ENCODE measurements around the gene CPT1C. TPM values are rescaled to one million over a fixed set of nuclear protein-coding genes. Genes with fewer than 3 reads are reported as not detected.
A peak's percentile ranks its signal among the peaks of the same experiment; 100 is the strongest.

Gene CPT1C
- total RNA-seq, 1 donor from 2014 or later = 6.1 TPM

- DNase-seq (no peak), ATAC-seq (no peak)
- peak overlapping the region; percentile 13 for H3K27ac ChIP-seq
- intact Hi-C loops (cut with DNase I) = no loop called here
- H3K4me1 ChIP-seq = peaks cover 22% of the 10 kb centered on the region
- TF ChIP-seq, protein P1, sequence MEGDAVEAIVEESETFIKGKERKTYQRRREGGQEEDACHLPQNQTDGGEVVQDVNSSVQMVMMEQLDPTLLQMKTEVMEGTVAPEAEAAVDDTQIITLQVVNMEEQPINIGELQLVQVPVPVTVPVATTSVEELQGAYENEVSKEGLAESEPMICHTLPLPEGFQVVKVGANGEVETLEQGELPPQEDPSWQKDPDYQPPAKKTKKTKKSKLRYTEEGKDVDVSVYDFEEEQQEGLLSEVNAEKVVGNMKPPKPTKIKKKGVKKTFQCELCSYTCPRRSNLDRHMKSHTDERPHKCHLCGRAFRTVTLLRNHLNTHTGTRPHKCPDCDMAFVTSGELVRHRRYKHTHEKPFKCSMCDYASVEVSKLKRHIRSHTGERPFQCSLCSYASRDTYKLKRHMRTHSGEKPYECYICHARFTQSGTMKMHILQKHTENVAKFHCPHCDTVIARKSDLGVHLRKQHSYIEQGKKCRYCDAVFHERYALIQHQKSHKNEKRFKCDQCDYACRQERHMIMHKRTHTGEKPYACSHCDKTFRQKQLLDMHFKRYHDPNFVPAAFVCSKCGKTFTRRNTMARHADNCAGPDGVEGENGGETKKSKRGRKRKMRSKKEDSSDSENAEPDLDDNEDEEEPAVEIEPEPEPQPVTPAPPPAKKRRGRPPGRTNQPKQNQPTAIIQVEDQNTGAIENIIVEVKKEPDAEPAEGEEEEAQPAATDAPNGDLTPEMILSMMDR (IDR thresholded peaks at IDR 0.05) = no peak
- H3K27me3 ChIP-seq = peaks cover 7% of the 10 kb centered on the region
- peak overlapping the region; percentile 59 for H3K4me3 ChIP-seq
- no peaks in the 10 kb centered on the region for H3K9me3 ChIP-seq
- peaks cover 48% of the 10 kb centered on the region for H3K36me3 ChIP-seq
Measured at GRCh38 chr19:49686503-49687088, 4.3 kb upstream of the CPT1C start.

DNA sequence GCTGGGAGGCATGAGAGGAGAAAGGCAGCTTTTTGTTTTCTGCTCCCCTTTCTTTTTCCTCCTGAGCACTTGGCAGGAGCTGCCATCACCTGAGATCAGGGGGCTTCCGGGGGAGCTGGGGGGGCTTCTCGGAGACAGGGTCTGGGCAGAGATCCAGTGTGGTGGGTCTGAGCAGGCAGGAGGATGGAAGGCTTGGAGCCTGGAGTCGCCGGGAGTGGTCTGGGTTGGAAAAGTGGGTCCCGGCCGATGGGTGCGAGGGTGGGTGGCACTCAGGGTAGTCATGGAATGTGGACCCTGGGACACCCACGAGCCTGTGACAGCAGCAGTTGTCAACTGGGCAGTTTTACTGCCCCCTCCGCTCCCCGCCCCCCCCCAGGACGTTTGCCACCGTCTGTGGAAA is 3.8 kb upstream of the CPT1C start:
- Histone ChIP-seq H3K4me3 (peak overlapping the region; percentile 59), H3K27me3 (peaks cover 7% of the 10 kb centered on the region), H3K4me1 (peaks cover 23% of the 10 kb centered on the region), H3K36me3 (peaks cover 42% of the 10 kb centered on the region), H3K9me3 (no peaks in the 10 kb centered on the region), H3K27ac (peak overlapping the region; percentile 13)
- no peak for ATAC-seq
- intact Hi-C loops (cut with DNase I) = no loop called here
- DNase-seq = no peak
- TF ChIP-seq, protein P1 (IDR thresholded peaks at IDR 0.05) = no peak

DNA sequence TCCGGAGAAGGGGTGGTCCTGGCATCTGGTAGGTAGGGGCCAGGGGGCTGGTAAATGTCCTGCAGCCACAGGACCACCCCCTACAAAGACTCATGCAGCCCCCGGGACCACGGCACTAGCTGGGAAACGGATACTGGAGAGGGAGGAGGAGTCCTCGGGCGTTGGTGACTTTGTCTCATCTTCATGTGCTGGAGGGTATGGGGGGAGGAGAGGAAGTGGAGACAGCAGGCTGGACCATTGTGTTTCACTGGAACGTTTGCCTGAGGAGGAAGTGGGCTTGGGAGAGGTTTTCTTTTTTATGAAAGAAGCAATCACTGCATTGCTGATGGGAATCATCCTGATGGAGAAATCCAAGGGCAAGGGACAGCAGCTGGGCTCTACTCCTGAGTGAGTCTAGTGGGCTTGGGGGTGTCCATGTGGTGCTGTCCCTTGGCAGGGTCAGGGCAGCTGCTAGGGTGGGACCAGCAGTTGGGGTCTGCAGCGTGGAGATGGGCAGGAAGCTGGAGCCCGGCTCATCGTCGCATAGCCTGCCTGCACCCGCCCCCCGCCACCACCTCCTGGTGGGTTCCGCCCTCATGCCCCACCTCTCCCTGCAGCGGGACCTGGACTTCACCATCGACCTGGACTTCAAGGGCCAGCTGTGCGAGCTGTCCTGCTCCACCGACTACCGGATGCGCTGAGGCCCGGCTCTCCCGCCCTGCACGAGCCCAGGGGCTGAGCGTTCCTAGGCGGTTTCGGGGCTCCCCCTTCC is 3.2 kb upstream of the CPT1C start:
- peaks cover 7% of the 10 kb centered on the region for H3K27me3 ChIP-seq
- H3K9me3 ChIP-seq = no peaks in the 10 kb centered on the region
- H3K4me3 ChIP-seq = peak overlapping the region; percentile 59
- ATAC-seq = peak; percentile 2
- H3K27ac ChIP-seq = peak overlapping the region; percentile 65
- peaks cover 36% of the 10 kb centered on the region for H3K36me3 ChIP-seq
- intact Hi-C loops (cut with DNase I) = no loop called here
- TF ChIP-seq, protein P1 (IDR thresholded peaks at IDR 0.05) = no peak
- no peak for DNase-seq
- peaks cover 23% of the 10 kb centered on the region for H3K4me1 ChIP-seq

DNA sequence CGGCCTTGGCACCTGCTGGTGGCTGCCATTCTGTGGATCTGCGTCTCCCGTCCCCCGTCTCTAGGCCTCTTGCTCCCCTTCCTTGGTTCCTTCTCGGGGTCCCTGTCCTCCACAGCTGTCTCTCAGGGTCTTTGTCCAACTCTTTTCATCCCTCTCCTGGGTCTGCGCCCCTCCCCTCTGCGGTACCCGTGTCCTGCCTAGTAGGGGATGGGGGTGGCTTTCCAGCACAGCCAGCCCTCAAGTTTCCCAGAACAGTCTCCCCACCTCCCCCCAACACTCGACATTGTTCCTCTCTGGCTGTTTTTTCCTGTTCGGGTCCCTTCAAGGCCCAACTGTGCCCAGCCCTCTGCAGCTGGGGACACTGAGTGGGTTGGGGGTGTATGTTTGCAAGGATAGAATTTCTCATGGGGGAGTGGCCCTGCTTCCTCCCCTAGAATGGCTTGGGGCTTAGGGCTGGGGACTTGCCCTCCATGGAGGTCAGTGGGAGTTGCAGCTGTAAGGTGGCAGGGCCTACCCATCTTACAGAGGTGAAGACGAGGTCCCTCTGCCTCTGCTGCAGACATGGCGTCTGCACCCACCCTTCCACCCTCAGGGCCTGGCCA is 2.3 kb upstream of the CPT1C start:
- ATAC-seq = no peak
- H3K4me3 ChIP-seq = peak overlapping the region; percentile 59
- peaks cover 28% of the 10 kb centered on the region for H3K36me3 ChIP-seq
- no peaks in the 10 kb centered on the region for H3K9me3 ChIP-seq
- no peak for DNase-seq
- TF ChIP-seq, protein P1 (IDR thresholded peaks at IDR 0.05) = no peak
- H3K27ac ChIP-seq = peak overlapping the region; percentile 65
- H3K27me3 ChIP-seq = peaks cover 7% of the 10 kb centered on the region
- peaks cover 23% of the 10 kb centered on the region for H3K4me1 ChIP-seq
- intact Hi-C loops (cut with DNase I) = no loop called here

DNA sequence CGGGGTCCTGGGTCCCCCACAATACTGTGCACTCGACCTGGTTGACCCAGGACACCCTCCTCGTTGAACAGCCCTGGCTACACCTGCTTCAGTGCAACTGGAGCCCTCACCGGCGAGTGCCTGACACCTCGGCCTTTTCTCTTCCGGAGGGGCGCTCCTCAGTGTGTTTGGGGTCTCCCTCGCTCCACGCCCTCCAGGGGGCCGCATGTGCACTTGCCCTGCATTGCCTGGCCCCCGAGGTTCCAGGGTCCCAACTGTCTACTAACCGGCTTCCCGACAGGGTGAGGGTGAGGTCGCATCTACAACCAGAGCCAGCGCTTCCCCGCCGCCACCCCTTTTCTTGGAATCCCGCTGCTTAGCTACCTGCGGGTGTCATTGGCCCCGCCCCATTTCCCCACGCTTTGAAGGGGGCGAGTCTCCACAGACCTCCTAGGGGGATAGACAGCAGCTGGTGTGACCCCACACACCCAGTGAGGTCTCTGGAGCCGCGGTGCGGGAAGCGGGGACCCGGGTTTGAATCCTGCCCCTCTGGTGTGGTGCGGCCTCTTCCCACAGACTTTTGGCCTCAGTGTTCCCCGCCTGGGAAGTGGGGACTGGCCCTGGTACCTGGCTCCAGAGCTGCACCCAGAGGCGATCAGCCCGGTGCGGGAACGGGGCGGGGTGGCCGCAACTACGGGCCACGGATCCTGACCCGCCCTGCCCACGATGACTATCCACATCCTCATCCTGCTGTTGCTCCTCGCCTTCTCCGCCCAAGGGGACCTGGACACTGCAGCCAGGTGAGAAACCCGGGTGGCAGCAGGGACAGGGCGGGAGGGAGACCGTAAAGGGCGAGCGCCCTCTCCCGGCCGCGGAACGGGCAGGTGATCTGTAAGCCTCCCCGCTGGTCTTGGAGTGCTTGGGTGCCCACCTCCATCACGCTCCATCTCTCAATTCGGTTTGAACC is 1.5 kb upstream of the CPT1C start, which contains the start of gene ADM5:
ADM5 (plus strand) TSS at position 462 of the 946 bp plus-strand sequence; CDS start at position 706, 244 bp downstream.
- H3K9me3 ChIP-seq = no peaks in the 10 kb centered on the region
- peaks cover 23% of the 10 kb centered on the region for H3K4me1 ChIP-seq
- DNase-seq (peak; percentile 80), ATAC-seq (peak; percentile 55)
- peak within 1 kb of the TSS; percentile 65 for H3K27ac ChIP-seq
- TF ChIP-seq, protein P1 (IDR thresholded peaks at IDR 0.05) = peak; percentile 57
- intact Hi-C loops (cut with DNase I) = no loop called here
- H3K27me3 ChIP-seq = peaks cover 7% of the 10 kb centered on the region
- H3K4me3 ChIP-seq = peak within 1 kb of the TSS; percentile 59
- H3K36me3 ChIP-seq = peaks cover 21% of the 10 kb centered on the region

Measured in upper lobe of right lung (tissue), 1 donor.